ENCODE results near the gene RPS23.

GRCh38 chr5:82274343-82275211, 3.6 kb downstream of the RPS23 start:
- TF ChIP-seq CTCF (conservative IDR thresholded peaks at IDR 0.05; ENCODE audit: low read length) = no peak
- no peak for TF ChIP-seq EZH2phosphoT487 (IDR thresholded peaks at IDR 0.05; ENCODE audit: borderline replicate concordance, low read depth, low read length)
